H9 (cell line): ENCODE data around the gene TMEM135. TPM values are rescaled to one million over a fixed set of nuclear protein-coding genes. Genes with fewer than 3 reads are reported as not detected.

Experiments
- DNase-seq: peaks from one replicate; pipeline ENCODE4 v3.0.0-alpha.2; 2017
- H2AFZ ChIP-seq: one replicate; pipeline ENCODE4 v1.6.1; 2013; ENCODE audit warnings: mild to moderate bottlenecking, low read length, control low read depth, moderate library complexity
- H2AK5ac ChIP-seq: 2 replicates; pipeline ENCODE4 v1.6.1; 2013; ENCODE audit warnings: low read length, control low read depth, mixed read lengths; ENCODE audit not compliant: insufficient read length
- H2BK120ac ChIP-seq: one replicate; pipeline ENCODE4 v1.6.1; 2013; ENCODE audit warnings: low read depth, mild to moderate bottlenecking, low read length, control low read depth, inconsistent platforms; ENCODE audit not compliant: poor library complexity, severe bottlenecking
- H2BK12ac ChIP-seq: 2 replicates; pipeline ENCODE4 v1.6.1; 2013; ENCODE audit warnings: low read length, control low read depth, mixed read lengths, low read depth; ENCODE audit not compliant: insufficient read length
- H2BK15ac ChIP-seq: 2 replicates; pipeline ENCODE4 v1.6.1; 2013; ENCODE audit warnings: low read depth, low read length, control low read depth
- H2BK20ac ChIP-seq: one replicate; pipeline ENCODE4 v1.6.1; 2013; ENCODE audit warnings: low read depth, mild to moderate bottlenecking, low read length, control low read depth, inconsistent platforms; ENCODE audit not compliant: poor library complexity, severe bottlenecking
- H2BK5ac ChIP-seq: 2 replicates; pipeline ENCODE4 v1.6.1; 2013; ENCODE audit warnings: low read length, control low read depth, mixed read lengths; ENCODE audit not compliant: insufficient read length
- H3K14ac ChIP-seq: 2 replicates; pipeline ENCODE4 v1.6.1; 2013; ENCODE audit warnings: low read length, control low read depth; ENCODE audit not compliant: insufficient read depth
- H3K18ac ChIP-seq: 2 replicates; pipeline ENCODE4 v1.6.1; 2013; ENCODE audit warnings: low read depth, mild to moderate bottlenecking, mixed read lengths, low read length, control low read depth; ENCODE audit not compliant: insufficient read length
- H3K23ac ChIP-seq: 2 replicates; pipeline ENCODE4 v1.6.1; 2013; ENCODE audit warnings: low read length, control low read depth, mixed read lengths, low read depth; ENCODE audit not compliant: insufficient read length
- H3K23me2 ChIP-seq: 2 replicates; pipeline ENCODE4 v1.6.1; 2013; ENCODE audit warnings: low read depth, mild to moderate bottlenecking, mixed read lengths, low read length, control low read depth; ENCODE audit not compliant: insufficient read length, poor library complexity, severe bottlenecking
- H3K27ac ChIP-seq: 2 replicates; pipeline ENCODE4 v1.5.1; 2013; ENCODE audit warnings: low read length, control low read depth, mixed read lengths, low read depth; ENCODE audit not compliant: insufficient read length
- H3K27me3 ChIP-seq: 2 replicates; pipeline ENCODE4 v1.6.1; 2013; ENCODE audit warnings: low read length, control low read depth, inconsistent platforms; ENCODE audit not compliant: insufficient read depth
- H3K4ac ChIP-seq: 2 replicates; pipeline ENCODE4 v1.6.1; 2013; ENCODE audit warnings: low read depth, mild to moderate bottlenecking, control low read depth, inconsistent platforms, low read length, moderate library complexity
- H3K4me1 ChIP-seq: 2 replicates; pipeline ENCODE4 v1.6.1; 2013; ENCODE audit warnings: low read length, control low read depth, inconsistent platforms; ENCODE audit not compliant: insufficient read depth
- H3K4me2 ChIP-seq: 2 replicates; pipeline ENCODE4 v1.6.1; 2013; ENCODE audit warnings: low read length, control low read depth, mixed read lengths; ENCODE audit not compliant: insufficient read length, insufficient read depth
- H3K56ac ChIP-seq: 2 replicates; pipeline ENCODE4 v1.6.1; 2013; ENCODE audit warnings: low read depth, mild to moderate bottlenecking, mixed read lengths, low read length, control low read depth; ENCODE audit not compliant: insufficient read length
- H3K79me1 ChIP-seq: 2 replicates; pipeline ENCODE4 v1.6.1; 2013; ENCODE audit warnings: low read depth, mild to moderate bottlenecking, moderate library complexity, low read length, control low read depth, inconsistent platforms; ENCODE audit not compliant: insufficient read depth, poor library complexity, severe bottlenecking
- H3K79me2 ChIP-seq: 2 replicates; pipeline ENCODE4 v1.6.1; 2013; ENCODE audit warnings: low read length, control low read depth, inconsistent platforms; ENCODE audit not compliant: insufficient read depth
- H3K9ac ChIP-seq: 2 replicates; pipeline ENCODE4 v1.6.1; 2013; ENCODE audit warnings: low read length, control low read depth, mixed read lengths; ENCODE audit not compliant: insufficient read length; ENCODE audit errors: extremely low read depth
- H3K9me3 ChIP-seq: one replicate; pipeline ENCODE4 v1.6.1; 2013; ENCODE audit warnings: low read depth, low read length, inconsistent platforms; ENCODE audit not compliant: control insufficient read depth
- H3T11ph ChIP-seq: one replicate; pipeline ENCODE4 v1.6.1; 2013; ENCODE audit warnings: mild to moderate bottlenecking, low read length, control low read depth, inconsistent platforms
- H4K20me1 ChIP-seq: one replicate; pipeline ENCODE4 v1.6.1; 2013; ENCODE audit not compliant: control insufficient read depth, insufficient read length, insufficient read depth
- H4K5ac ChIP-seq: 2 replicates; pipeline ENCODE4 v1.6.1; 2013; ENCODE audit warnings: low read depth, mild to moderate bottlenecking, mixed read lengths, low read length, control low read depth; ENCODE audit not compliant: insufficient read length
- H4K8ac ChIP-seq: replicated peaks from 2 replicates; pipeline ENCODE4 v1.6.1; 2013; ENCODE audit warnings: low read length, control low read depth, mixed read lengths, low read depth; ENCODE audit not compliant: insufficient read length
- H4K91ac ChIP-seq: 2 replicates; pipeline ENCODE4 v1.6.1; 2013; ENCODE audit warnings: low read depth, mild to moderate bottlenecking, moderate library complexity, mixed read lengths, low read length, control low read depth; ENCODE audit not compliant: insufficient read length
- H3K27ac Mint-ChIP-seq, 3 experiments: 2 replicates in 2 of 3; 3 replicates in 1 of 3; pipeline ENCODE4 v1.8.0; 2020 to 2021; ENCODE audit warnings: mixed read lengths in 3 of 3, mild to moderate bottlenecking in 1 of 3, moderate library complexity in 1 of 3
- H3K27me3 Mint-ChIP-seq: 2 replicates; pipeline ENCODE4 v1.8.0; 2021; ENCODE audit warnings: low read depth, mild to moderate bottlenecking, moderate library complexity, mixed read lengths
- H3K36me3 Mint-ChIP-seq, 3 experiments: 2 replicates in 2 of 3; 3 replicates in 1 of 3; pipeline ENCODE4 v1.8.0; 2020 to 2021; ENCODE audit warnings: low read depth in 3 of 3, mixed read lengths in 3 of 3; ENCODE audit not compliant: insufficient read depth in 1 of 3
- H3K4me1 Mint-ChIP-seq, 2 experiments: 2 replicates each; pipeline ENCODE4 v1.8.0; 2020; ENCODE audit warnings: mixed read lengths in 2 of 2
- H3K4me3 Mint-ChIP-seq, 2 experiments: 2 replicates in 1 of 2; 3 replicates in 1 of 2; pipeline ENCODE4 v1.8.0; 2020 to 2021; ENCODE audit warnings: mild to moderate bottlenecking in 2 of 2, mixed read lengths in 2 of 2, moderate library complexity in 1 of 2
- H3K9me3 Mint-ChIP-seq, 2 experiments: 2 replicates in 1 of 2; 3 replicates in 1 of 2; pipeline ENCODE4 v1.8.0; 2020; ENCODE audit warnings: mild to moderate bottlenecking in 2 of 2, mixed read lengths in 2 of 2, moderate library complexity in 1 of 2
- WGBS: extraction: QIAGEN DNeasy Blood & Tissue Kit; methylation state at CpG from one replicate; pipeline ENCODE4 v1.1.7; 2013; ENCODE audit warnings: missing lambda C conversion rate, low lambda C conversion rate, mixed read lengths; ENCODE audit not compliant: insufficient read length; ENCODE audit errors: extremely low coverage; 5-methylcytosine and 5-hydroxymethylcytosine counted together
- total RNA-seq: library from RNA; stranded (reverse); gene quantifications from 2 replicates; pipeline ENCODE4 v1.2.1, GENCODE V29; 2021
- TF ChIP-seq, protein P1 (sequence below): fragments of 200-600 bp; sonication (generic); conservative IDR thresholded peaks from 3 replicates; pipeline ENCODE4 v1.8.0; 2021; ENCODE audit warnings: antibody characterized with exemption, mild to moderate bottlenecking

The TMEM135 gene
- total RNA-seq, 1 experiment from 2014 or later = 25.2 TPM

- Histone ChIP-seq H2BK120ac (no peak overlapping the region), H3K9me3 (no peaks in the 10 kb centered on the region), H3T11ph (no peak overlapping the region), H2AFZ (no peak overlapping the region), H3K79me2 (no peaks in the 10 kb centered on the region), H2BK12ac (no peak overlapping the region), H3K4ac (no peak overlapping the region), H2BK15ac (no peak overlapping the region), H3K27me3 (no peaks in the 10 kb centered on the region), H3K23me2 (no peaks in the 10 kb centered on the region), H3K9ac (no peak overlapping the region), H3K4me2 (no peak overlapping the region), H3K23ac (no peak overlapping the region), H4K91ac (no peak overlapping the region), H3K56ac (no peak overlapping the region), H3K18ac (no peak overlapping the region), H2BK20ac (no peak overlapping the region), H4K5ac (no peak overlapping the region), H2BK5ac (no peak overlapping the region), H3K4me1 (no peaks in the 10 kb centered on the region; the same call in none of the 2 replicates), H2AK5ac (no peak overlapping the region), H3K14ac (no peak overlapping the region), H4K20me1 (no peaks in the 10 kb centered on the region), H3K79me1 (no peaks in the 10 kb centered on the region), H4K8ac (no peak overlapping the region), H3K27ac (no peak overlapping the region)
- Mint-ChIP-seq H3K4me3 (no peak overlapping the region), H3K4me1 (peaks cover 11 to 13% of the 10 kb centered on the region in 2 experiments), H3K9me3 (no peaks in the 10 kb centered on the region; a peak in 1 of 5 replicates), H3K36me3 (0 out of 7 replicates have a peak, but pooled peaks cover 0 to 4% (median 0%) of the 10 kb centered on the region in 3 experiments), H3K27me3 (no peaks in the 10 kb centered on the region), H3K27ac (no peak overlapping the region)
- no CpG with 5 or more reads among the region's 5 CpGs for WGBS
- TF ChIP-seq, protein P1, sequence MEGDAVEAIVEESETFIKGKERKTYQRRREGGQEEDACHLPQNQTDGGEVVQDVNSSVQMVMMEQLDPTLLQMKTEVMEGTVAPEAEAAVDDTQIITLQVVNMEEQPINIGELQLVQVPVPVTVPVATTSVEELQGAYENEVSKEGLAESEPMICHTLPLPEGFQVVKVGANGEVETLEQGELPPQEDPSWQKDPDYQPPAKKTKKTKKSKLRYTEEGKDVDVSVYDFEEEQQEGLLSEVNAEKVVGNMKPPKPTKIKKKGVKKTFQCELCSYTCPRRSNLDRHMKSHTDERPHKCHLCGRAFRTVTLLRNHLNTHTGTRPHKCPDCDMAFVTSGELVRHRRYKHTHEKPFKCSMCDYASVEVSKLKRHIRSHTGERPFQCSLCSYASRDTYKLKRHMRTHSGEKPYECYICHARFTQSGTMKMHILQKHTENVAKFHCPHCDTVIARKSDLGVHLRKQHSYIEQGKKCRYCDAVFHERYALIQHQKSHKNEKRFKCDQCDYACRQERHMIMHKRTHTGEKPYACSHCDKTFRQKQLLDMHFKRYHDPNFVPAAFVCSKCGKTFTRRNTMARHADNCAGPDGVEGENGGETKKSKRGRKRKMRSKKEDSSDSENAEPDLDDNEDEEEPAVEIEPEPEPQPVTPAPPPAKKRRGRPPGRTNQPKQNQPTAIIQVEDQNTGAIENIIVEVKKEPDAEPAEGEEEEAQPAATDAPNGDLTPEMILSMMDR = no peak
- no peak for DNase-seq
Measured at GRCh38 chr11:87030458-87031054, 7.2 kb upstream of the TMEM135 start.
